Testis (tissue), 2 donors: ENCODE measurements around the gene GADD45GIP1.

Experiments used
- CTCF ChIP-seq, 3 experiments: fragments of 450-650 bp in 2 of 3; fragments of 200-600 bp in 1 of 3; sonication (generic) in 1 of 3; IDR thresholded peaks; one replicate each; pipeline ENCODE4 v1.5.1; 2016 to 2019; ENCODE audit warnings: antibody characterized with exemption in 3 of 3, mild to moderate bottlenecking in 2 of 3, moderate library complexity in 1 of 3
- POLR2A ChIP-seq: fragments of 450-650 bp; IDR thresholded peaks from one replicate; pipeline ENCODE4 v1.6.1; 2017; ENCODE audit warnings: antibody characterized with exemption, mild to moderate bottlenecking, moderate library complexity

GRCh38 chr19:12936582-12936981 is 20.4 kb downstream of the GADD45GIP1 start:
- TF ChIP-seq CTCF (IDR thresholded peaks at IDR 0.05): no peak
- no peak for TF ChIP-seq POLR2A
